H1 (cell line): ENCODE results near the gene TSPAN32. TPM values are rescaled to one million over a fixed set of nuclear protein-coding genes. Genes with fewer than 3 reads are reported as not detected.

ENCODE experiments used
- CTCF ChIA-PET: fragments of 300-600 bp; sonication (Branson Sonifier 250); formaldehyde crosslinking; loops from one replicate; lab custom pipeline; 2021; ENCODE audit not compliant: partially characterized antibody; lab: Charles Lee
- POLR2A ChIA-PET: fragments of 300-600 bp; sonication (Branson Sonifier 250); formaldehyde crosslinking; loops from one replicate; lab custom pipeline; 2021; ENCODE audit warnings: inconsistent platforms; ENCODE audit not compliant: partially characterized antibody; lab: Charles Lee
- DNase-seq, 2 experiments: peaks; one replicate each; pipeline versions ENCODE4 v3.0.0 to v3.0.0-alpha.2; 2010 to 2022; ENCODE audit warnings: low spot score in 2 of 2, low read depth in 1 of 2, mixed read lengths in 1 of 2
- FAIRE-seq: peaks from 2 replicates; lab custom pipeline; 2011; peaks lifted over from hg19 to GRCh38; lab: Jason Lieb, UNC
- H2AFZ ChIP-seq: 2 replicates; pipeline ENCODE4 v1.8.1; 2012; ENCODE audit warnings: low read length, inconsistent platforms
- H2AK5ac ChIP-seq: 2 replicates; pipeline ENCODE4 v1.6.1; 2013; ENCODE audit warnings: low read depth, low read length
- H2BK120ac ChIP-seq: replicated peaks from 2 replicates; pipeline ENCODE3; 2013; ENCODE audit warnings: low read depth, low read length, inconsistent platforms
- H2BK12ac ChIP-seq: 2 replicates; pipeline ENCODE4 v1.6.1; 2013; ENCODE audit warnings: low read depth, low read length
- H2BK15ac ChIP-seq: 2 replicates; pipeline ENCODE4 v1.6.1; 2013; ENCODE audit warnings: low read length
- H2BK20ac ChIP-seq: 2 replicates; pipeline ENCODE4 v1.6.1; 2013; ENCODE audit warnings: low read length
- H2BK5ac ChIP-seq: 2 replicates; pipeline ENCODE4 v1.6.1; 2013; ENCODE audit warnings: low read depth, low read length
- H3K14ac ChIP-seq: 2 replicates; pipeline ENCODE4 v1.6.1; 2013; ENCODE audit warnings: inconsistent platforms; ENCODE audit not compliant: insufficient read length
- H3K18ac ChIP-seq: 2 replicates; pipeline ENCODE4 v1.6.1; 2013; ENCODE audit warnings: low read length; ENCODE audit errors: extremely low read depth
- H3K23ac ChIP-seq: 2 replicates; pipeline ENCODE4 v1.6.1; 2013; ENCODE audit warnings: inconsistent platforms; ENCODE audit not compliant: insufficient read length
- H3K23me2 ChIP-seq: 2 replicates; pipeline ENCODE4 v1.6.1; 2013; ENCODE audit warnings: low read depth, low read length
- H3K27ac ChIP-seq: 2 replicates; pipeline ENCODE4 v1.6.1; 2011; ENCODE audit warnings: low read depth, low read length, inconsistent platforms
- H3K27me3 ChIP-seq, 4 experiments: replicated peaks in 1 of 4; 1 replicate in 1 of 4; 2 replicates in 3 of 4; pipeline versions ENCODE4 v1.6.1 to v1.8.1; 2011 to 2013; ENCODE audit warnings: low read length in 3 of 4, mild to moderate bottlenecking in 3 of 4, inconsistent platforms in 2 of 4, mixed read lengths in 2 of 4, moderate library complexity in 1 of 4; ENCODE audit not compliant: control insufficient read depth in 3 of 4, insufficient read depth in 3 of 4; ENCODE audit errors: extremely low read depth in 1 of 4
- H3K36me3 ChIP-seq, 4 experiments: 2 replicates each; pipeline versions ENCODE4 v1.6.1 to v1.8.1; 2011 to 2013; ENCODE audit warnings: mild to moderate bottlenecking in 4 of 4, low read length in 3 of 4, moderate library complexity in 2 of 4, control low read depth in 1 of 4, inconsistent platforms in 1 of 4; ENCODE audit not compliant: insufficient read depth in 4 of 4, control insufficient read depth in 2 of 4
- H3K4ac ChIP-seq: replicated peaks from 2 replicates; pipeline ENCODE3; 2013; ENCODE audit warnings: low read length, low read depth, mixed read lengths, inconsistent platforms; ENCODE audit not compliant: insufficient read length
- H3K4me1 ChIP-seq, 4 experiments: replicated peaks in 1 of 4; 1 replicate in 1 of 4; 2 replicates in 3 of 4; pipeline versions ENCODE4 v1.6.1 to v1.8.1; 2011 to 2013; ENCODE audit warnings: low read length in 3 of 4, inconsistent platforms in 2 of 4, mixed read lengths in 1 of 4; ENCODE audit not compliant: insufficient read depth in 4 of 4, control insufficient read depth in 3 of 4
- H3K4me2 ChIP-seq, 2 experiments: 2 replicates each; pipeline versions ENCODE4 v1.6.1 to v1.8.1; 2011 to 2013; ENCODE audit warnings: low read depth in 2 of 2, low read length in 2 of 2, control low read depth in 1 of 2, inconsistent platforms in 1 of 2, mild to moderate bottlenecking in 1 of 2; ENCODE audit not compliant: insufficient read depth in 1 of 2
- H3K4me3 ChIP-seq, 4 experiments: fragments of 200-600, 300-600 bp in 1 of 4; sonication (generic), shearing (Covaris generic), sonication (Bioruptor Twin) in 1 of 4; 2 replicates each; pipeline versions ENCODE4 v1.5.1 to v1.8.1; 2011 to 2016; ENCODE audit warnings: low read length in 4 of 4, low read depth in 3 of 4, control low read depth in 2 of 4, inconsistent platforms in 2 of 4, mild to moderate bottlenecking in 2 of 4, mixed read lengths in 1 of 4, moderate library complexity in 1 of 4; ENCODE audit not compliant: insufficient read depth in 2 of 4; ENCODE audit errors: extremely low read depth in 1 of 4
- H3K56ac ChIP-seq: replicated peaks from 2 replicates; pipeline ENCODE3; 2013; ENCODE audit warnings: low read depth, mild to moderate bottlenecking, mixed read lengths, low read length, inconsistent platforms; ENCODE audit not compliant: insufficient read length
- H3K79me1 ChIP-seq: 2 replicates; pipeline ENCODE4 v1.6.1; 2013; ENCODE audit warnings: low read depth, low read length, control low read depth
- H3K79me2 ChIP-seq, 2 experiments: 2 replicates each; pipeline versions ENCODE4 v1.6.1 to v1.8.1; 2012 to 2013; ENCODE audit warnings: low read length in 2 of 2, mild to moderate bottlenecking in 2 of 2, inconsistent platforms in 1 of 2; ENCODE audit not compliant: insufficient read depth in 2 of 2, control insufficient read depth in 1 of 2
- H3K9ac ChIP-seq, 4 experiments: replicated peaks in 1 of 4; 1 replicate in 1 of 4; 2 replicates in 3 of 4; pipeline versions ENCODE4 v1.6.1 to v1.8.1; 2011 to 2013; ENCODE audit warnings: low read depth in 3 of 4, low read length in 3 of 4, control low read depth in 2 of 4, mild to moderate bottlenecking in 2 of 4, moderate library complexity in 2 of 4, inconsistent platforms in 1 of 4; ENCODE audit errors: extremely low read depth in 1 of 4
- H3K9me3 ChIP-seq, 2 experiments: 2 replicates each; pipeline versions ENCODE4 v1.6.1 to v1.8.1; 2012 to 2013; ENCODE audit warnings: mild to moderate bottlenecking in 2 of 2, moderate library complexity in 2 of 2, control low read depth in 1 of 2, inconsistent platforms in 1 of 2, low read depth in 1 of 2, low read length in 1 of 2, mixed read lengths in 1 of 2; ENCODE audit not compliant: insufficient read depth in 2 of 2
- H4K20me1 ChIP-seq, 2 experiments: replicated peaks in 1 of 2; 2 replicates each; pipeline versions ENCODE3 to v1.8.1; 2011 to 2013; ENCODE audit warnings: inconsistent platforms in 2 of 2, low read length in 2 of 2, mild to moderate bottlenecking in 1 of 2; ENCODE audit not compliant: insufficient read depth in 2 of 2, control insufficient read depth in 1 of 2
- H4K5ac ChIP-seq: 2 replicates; pipeline ENCODE4 v1.6.1; 2013; ENCODE audit warnings: low read length, low read depth, mixed read lengths, inconsistent platforms; ENCODE audit not compliant: insufficient read length
- H4K8ac ChIP-seq: 2 replicates; pipeline ENCODE4 v1.8.0; 2013; ENCODE audit warnings: mild to moderate bottlenecking, moderate library complexity, low read length, inconsistent platforms; ENCODE audit not compliant: insufficient read depth; ENCODE audit errors: extremely low read depth
- H4K91ac ChIP-seq: replicated peaks from 2 replicates; pipeline ENCODE3; 2013; ENCODE audit warnings: low read length, mixed read lengths, inconsistent platforms; ENCODE audit not compliant: insufficient read length
- ASH2L ChIP-seq: fragments of 200-600, 300-600 bp; sonication (generic); IDR thresholded peaks from one replicate; pipeline ENCODE4 v1.7.1; 2017; ENCODE audit warnings: low read length
- CEBPB ChIP-seq: IDR thresholded peaks from 2 replicates; pipeline ENCODE4 v1.6.1; 2012; ENCODE audit warnings: low read depth, low read length
- EGR1 ChIP-seq: IDR thresholded peaks from 2 replicates; pipeline ENCODE4 v1.6.1; 2011; ENCODE audit warnings: low read depth, low read length, borderline replicate concordance
- JUN ChIP-seq: IDR thresholded peaks from 2 replicates; pipeline ENCODE4 v1.6.1; 2011; ENCODE audit warnings: low read depth, mild to moderate bottlenecking, improper control_type of control experiment, low read length
- RBBP5 ChIP-seq: IDR thresholded peaks from 2 replicates; pipeline ENCODE4 v1.7.1; 2012; ENCODE audit warnings: low read depth, mild to moderate bottlenecking, inconsistent platforms, low read length, moderate library complexity, borderline replicate concordance
- SAP30 ChIP-seq: fragments of 300-600 bp; sonication (generic); IDR thresholded peaks from 2 replicates; pipeline ENCODE4 v1.7.1; 2012; ENCODE audit warnings: low read length, moderate library complexity, mild to moderate bottlenecking, inconsistent platforms; ENCODE audit not compliant: insufficient read depth, insufficient replicate concordance
- SP1 ChIP-seq: IDR thresholded peaks from 2 replicates; pipeline ENCODE4 v1.6.1; 2011; ENCODE audit warnings: low read depth, low read length
- TBP ChIP-seq: IDR thresholded peaks from 2 replicates; pipeline ENCODE4 v1.6.1; 2011; ENCODE audit warnings: low read depth, low read length, improper control_type of control experiment
- WGBS, 2 experiments: shearing (Covaris generic) in 1 of 2; methylation state at CpG; one replicate each; pipeline versions ENCODE4 v1.1.6 to v1.1.7; 2013 to 2015; ENCODE audit warnings: low lambda C conversion rate in 2 of 2, mixed read lengths in 2 of 2, inconsistent platforms in 1 of 2, low coverage in 1 of 2, missing lambda C conversion rate in 1 of 2; ENCODE audit not compliant: insufficient replicate concordance in 2 of 2, insufficient coverage in 1 of 2, insufficient read length in 1 of 2; ENCODE audit errors: extremely low coverage in 1 of 2, missing lambda C conversion rate in 1 of 2; 5-methylcytosine and 5-hydroxymethylcytosine counted together
- polyA plus RNA-seq, 7 experiments: library from polyadenylated mRNA; depleted of rRNA in 3 of 7; stranded (reverse) in 5 of 7; unstranded in 2 of 7; fragments of >200 nt in 5 of 7; fragments of 200-250 nt in 2 of 7; gene quantifications; 1 replicate in 5 of 7; 2 replicates in 1 of 7; 4 replicates in 1 of 7; pipeline versions ENCODE4 v1.2.1 to v1.2.3, GENCODE V29; 2011 to 2013; ENCODE audit warnings: missing spikeins in 2 of 7, mixed read lengths in 2 of 7
- total RNA-seq: library from RNA; stranded (reverse); fragmentation: NEBNext Ultra II Directional; extraction: Animal tissue kit (Norgen Biotek cat#: 25700); gene quantifications from 2 replicates; pipeline ENCODE4 v1.2.1, GENCODE V29; 2021
- TF ChIP-seq, protein P1 (sequence below): IDR thresholded peaks from 2 replicates; pipeline ENCODE4 v1.6.1; 2012; ENCODE audit warnings: low read length, inconsistent platforms
- TF ChIP-seq, protein P2 (sequence below), 3 experiments: IDR thresholded peaks; 1 replicate in 2 of 3; 2 replicates in 1 of 3; pipeline versions ENCODE4 v1.5.1 to v1.6.1; 2011; ENCODE audit warnings: low read length in 3 of 3, mild to moderate bottlenecking in 3 of 3, inconsistent platforms in 2 of 3, low read depth in 1 of 3, moderate library complexity in 1 of 3; ENCODE audit not compliant: insufficient read depth in 1 of 3; ENCODE audit errors: control extremely low read depth in 1 of 3

Gene TSPAN32
- total and polyA plus RNA-seq, 2 of the 8 experiments (the other 6 are each of a cell fraction or from before 2014, with no cell fraction given), result not detected

DNA sequence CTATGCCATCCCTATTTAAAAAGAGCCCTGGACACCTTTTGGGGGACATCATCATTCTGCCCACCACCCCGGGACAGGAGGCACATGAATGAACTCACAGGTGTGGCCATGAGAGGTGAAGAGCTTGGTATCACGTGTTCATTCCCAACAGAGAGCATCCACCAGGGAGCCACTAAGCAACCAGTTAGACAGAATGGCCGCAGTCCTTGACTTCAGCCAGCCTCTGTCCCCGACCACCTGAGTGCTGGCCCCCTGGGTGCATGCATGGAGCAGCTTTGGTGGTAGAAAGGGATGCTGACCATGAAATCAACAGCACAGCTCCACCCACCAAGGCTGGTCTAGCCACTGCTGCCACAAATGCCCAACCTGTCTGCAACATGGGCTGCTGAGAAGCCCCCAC is 44.2 kb downstream of the TSPAN32 start:
- H2BK20ac ChIP-seq, result no peak overlapping the region
- POLR2A ChIA-PET, result interaction anchor here (0.7 to 1.3 kb wide), 2 partner anchors 31 to 32 kb away, joined by 3 read pairs; no protein-coding TSS in a partner anchor
- WGBS, 2 experiments, result 93% methylated on average over 4 of the region's 4 CpGs; no CpG with 5 or more reads in 1 of the 2 experiments
- TF ChIP-seq CEBPB (no peak), EGR1 (no peak), TBP (no peak), ASH2L (no peak), SP1 (no peak), SAP30 (no peak), JUN (no peak), RBBP5 (no peak)
- TF ChIP-seq, protein P1, sequence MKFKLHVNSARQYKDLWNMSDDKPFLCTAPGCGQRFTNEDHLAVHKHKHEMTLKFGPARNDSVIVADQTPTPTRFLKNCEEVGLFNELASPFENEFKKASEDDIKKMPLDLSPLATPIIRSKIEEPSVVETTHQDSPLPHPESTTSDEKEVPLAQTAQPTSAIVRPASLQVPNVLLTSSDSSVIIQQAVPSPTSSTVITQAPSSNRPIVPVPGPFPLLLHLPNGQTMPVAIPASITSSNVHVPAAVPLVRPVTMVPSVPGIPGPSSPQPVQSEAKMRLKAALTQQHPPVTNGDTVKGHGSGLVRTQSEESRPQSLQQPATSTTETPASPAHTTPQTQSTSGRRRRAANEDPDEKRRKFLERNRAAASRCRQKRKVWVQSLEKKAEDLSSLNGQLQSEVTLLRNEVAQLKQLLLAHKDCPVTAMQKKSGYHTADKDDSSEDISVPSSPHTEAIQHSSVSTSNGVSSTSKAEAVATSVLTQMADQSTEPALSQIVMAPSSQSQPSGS, result no peak
- TF ChIP-seq, protein P2, sequence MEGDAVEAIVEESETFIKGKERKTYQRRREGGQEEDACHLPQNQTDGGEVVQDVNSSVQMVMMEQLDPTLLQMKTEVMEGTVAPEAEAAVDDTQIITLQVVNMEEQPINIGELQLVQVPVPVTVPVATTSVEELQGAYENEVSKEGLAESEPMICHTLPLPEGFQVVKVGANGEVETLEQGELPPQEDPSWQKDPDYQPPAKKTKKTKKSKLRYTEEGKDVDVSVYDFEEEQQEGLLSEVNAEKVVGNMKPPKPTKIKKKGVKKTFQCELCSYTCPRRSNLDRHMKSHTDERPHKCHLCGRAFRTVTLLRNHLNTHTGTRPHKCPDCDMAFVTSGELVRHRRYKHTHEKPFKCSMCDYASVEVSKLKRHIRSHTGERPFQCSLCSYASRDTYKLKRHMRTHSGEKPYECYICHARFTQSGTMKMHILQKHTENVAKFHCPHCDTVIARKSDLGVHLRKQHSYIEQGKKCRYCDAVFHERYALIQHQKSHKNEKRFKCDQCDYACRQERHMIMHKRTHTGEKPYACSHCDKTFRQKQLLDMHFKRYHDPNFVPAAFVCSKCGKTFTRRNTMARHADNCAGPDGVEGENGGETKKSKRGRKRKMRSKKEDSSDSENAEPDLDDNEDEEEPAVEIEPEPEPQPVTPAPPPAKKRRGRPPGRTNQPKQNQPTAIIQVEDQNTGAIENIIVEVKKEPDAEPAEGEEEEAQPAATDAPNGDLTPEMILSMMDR (IDR thresholded peaks at IDR 0.05; ENCODE audit: control extremely low read depth in 1 of 3, insufficient read depth in 1 of 3, low read depth in 1 of 3, low read length in 3 of 3), result no peak

More for the DNA sequence above, 44.2 kb downstream of the TSPAN32 start:
- no peak overlapping the region for H2AK5ac ChIP-seq
- peaks cover 14 to 37% of the 10 kb centered on the region in 2 experiments; a peak in 3 of 4 replicates for H3K9me3 ChIP-seq
- H3K18ac ChIP-seq, result no peak overlapping the region
- no peak overlapping the region for H3K9ac ChIP-seq
- H3K79me1 ChIP-seq, result no peaks in the 10 kb centered on the region; the same call in 1 of the 2 replicates
- H3K36me3 ChIP-seq, result no peaks in the 10 kb centered on the region
- no peak overlapping the region for H4K5ac ChIP-seq
- no peak overlapping the region for H2BK12ac ChIP-seq
- no peaks in the 10 kb centered on the region for H3K23me2 ChIP-seq
- CTCF ChIA-PET, result interaction anchor here (1.2 kb wide), 1 partner anchor 40 kb away, joined by 6 read pairs; no protein-coding TSS in a partner anchor
- H2BK15ac ChIP-seq, result no peak overlapping the region
- H3K27me3 ChIP-seq, result no peaks in the 10 kb centered on the region
- FAIRE-seq (no peak), DNase-seq (no peak)
- H3K4ac ChIP-seq, result no peak overlapping the region
- no peak overlapping the region for H3K4me2 ChIP-seq
- H4K8ac ChIP-seq, result no peak overlapping the region
- no peak overlapping the region for H2AFZ ChIP-seq
- H3K4me3 ChIP-seq, result no peak overlapping the region
- no peak overlapping the region for H3K27ac ChIP-seq
- no peak overlapping the region for H3K56ac ChIP-seq
- H2BK5ac ChIP-seq, result no peak overlapping the region
- no peak overlapping the region for H4K91ac ChIP-seq
- no peaks in the 10 kb centered on the region for H3K79me2 ChIP-seq
- no peak overlapping the region for H3K14ac ChIP-seq
- no peaks in the 10 kb centered on the region for H4K20me1 ChIP-seq
- no peak overlapping the region for H3K23ac ChIP-seq
- H3K4me1 ChIP-seq, result no peaks in the 10 kb centered on the region
- H2BK120ac ChIP-seq, result no peak overlapping the region
